ENCODE measurements around the gene STIP1. TPM values are rescaled to one million over a fixed set of nuclear protein-coding genes. Genes with fewer than 3 reads are reported as not detected.
"Not testable (repeated sequence)": the region's sequence is repeated elsewhere in the genome, so short reads cannot be mapped to it uniquely, and the experiment has no call there.

Gene STIP1
- total RNA-seq, 1 donor from 2014 or later, result 252 TPM

DNA sequence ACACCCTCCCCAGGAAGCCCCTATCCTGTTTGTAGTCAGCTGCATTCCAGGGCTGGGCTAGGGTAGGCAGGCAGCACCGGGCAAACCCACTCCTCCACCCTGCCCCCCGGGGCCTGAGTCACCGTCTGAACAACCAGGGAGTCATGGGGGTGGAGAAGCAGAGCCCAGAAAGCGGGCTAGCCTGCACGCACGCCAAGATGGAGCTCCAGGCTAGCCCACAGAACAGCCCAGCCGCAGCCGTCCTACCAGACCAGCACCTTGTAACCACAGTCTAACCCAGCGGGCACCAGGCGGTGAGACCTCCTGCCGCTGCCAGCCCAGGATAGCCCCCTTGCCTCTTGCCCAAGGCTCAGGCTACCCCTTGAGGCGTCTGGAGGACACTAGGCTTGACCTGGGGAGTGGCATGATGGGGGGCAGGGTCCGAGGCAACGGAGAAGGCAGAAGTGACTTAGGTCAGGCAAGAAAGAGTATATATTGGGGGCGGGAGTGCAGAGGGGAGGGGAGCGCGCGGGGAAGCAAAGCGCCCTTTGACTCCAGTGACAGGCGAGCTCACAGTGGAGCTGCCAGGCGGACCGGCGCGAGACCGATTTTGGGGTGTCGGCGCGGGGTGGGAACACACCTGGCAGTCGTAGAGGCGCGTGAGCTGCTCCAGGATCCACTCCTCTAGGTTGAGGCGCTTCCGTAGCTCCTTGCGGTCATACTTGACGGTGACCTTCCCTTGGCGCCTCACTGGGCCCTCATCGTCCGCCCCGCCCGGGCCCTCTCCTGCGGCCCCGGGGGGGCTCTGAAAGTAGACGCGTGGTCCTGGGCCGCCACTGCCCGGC, 60.0 kb downstream of the STIP1 start:
- Mint-ChIP-seq H3K9me3 (no peaks in the 10 kb centered on the region), H3K4me3 (peak overlapping the region; percentile 89), H3K4me1 (peaks cover 45% of the 10 kb centered on the region), H3K27ac (peak overlapping the region; percentile 46), H3K27me3 (ENCODE audit: insufficient read depth, low read depth) (peaks cover 9% of the 10 kb centered on the region), H3K36me3 (peaks cover 2% of the 10 kb centered on the region)
- peaks cover 6% of the 10 kb centered on the region for H3K27me3 ChIP-seq
- peak overlapping the region; percentile 82 for H3K4me2 ChIP-seq
- H4K20me1 ChIP-seq (ENCODE audit: low read depth), result peaks cover 22% of the 10 kb centered on the region
- DNase-seq (ENCODE audit: low spot score), result peak; percentile 44
- peaks cover 49% of the 10 kb centered on the region for H3F3A ChIP-seq (ENCODE audit: low read depth)
- H3K9me3 ChIP-seq (ENCODE audit: low read depth), result no peaks in the 10 kb centered on the region
- peaks cover 25% of the 10 kb centered on the region for H3K79me2 ChIP-seq (ENCODE audit: low read depth)
- H3K36me3 ChIP-seq, result no peaks in the 10 kb centered on the region
- H3K4me1 ChIP-seq, result peaks cover 33% of the 10 kb centered on the region
- H3K9ac ChIP-seq, result no peak overlapping the region
- H3K4me3 ChIP-seq, result peak overlapping the region; percentile 65
- TF ChIP-seq, protein P1, sequence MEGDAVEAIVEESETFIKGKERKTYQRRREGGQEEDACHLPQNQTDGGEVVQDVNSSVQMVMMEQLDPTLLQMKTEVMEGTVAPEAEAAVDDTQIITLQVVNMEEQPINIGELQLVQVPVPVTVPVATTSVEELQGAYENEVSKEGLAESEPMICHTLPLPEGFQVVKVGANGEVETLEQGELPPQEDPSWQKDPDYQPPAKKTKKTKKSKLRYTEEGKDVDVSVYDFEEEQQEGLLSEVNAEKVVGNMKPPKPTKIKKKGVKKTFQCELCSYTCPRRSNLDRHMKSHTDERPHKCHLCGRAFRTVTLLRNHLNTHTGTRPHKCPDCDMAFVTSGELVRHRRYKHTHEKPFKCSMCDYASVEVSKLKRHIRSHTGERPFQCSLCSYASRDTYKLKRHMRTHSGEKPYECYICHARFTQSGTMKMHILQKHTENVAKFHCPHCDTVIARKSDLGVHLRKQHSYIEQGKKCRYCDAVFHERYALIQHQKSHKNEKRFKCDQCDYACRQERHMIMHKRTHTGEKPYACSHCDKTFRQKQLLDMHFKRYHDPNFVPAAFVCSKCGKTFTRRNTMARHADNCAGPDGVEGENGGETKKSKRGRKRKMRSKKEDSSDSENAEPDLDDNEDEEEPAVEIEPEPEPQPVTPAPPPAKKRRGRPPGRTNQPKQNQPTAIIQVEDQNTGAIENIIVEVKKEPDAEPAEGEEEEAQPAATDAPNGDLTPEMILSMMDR (IDR thresholded peaks at IDR 0.05), result no peak
- H2AFZ ChIP-seq (replicated peaks), result no peak overlapping the region
- no peak overlapping the region for H3K27ac ChIP-seq

GRCh38 chr11:64246621-64246870, 60.6 kb downstream of the STIP1 start:
- H3K27ac ChIP-seq; H3K27me3 ChIP-seq; DNase-seq (ENCODE audit: low spot score); H3K36me3 Mint-ChIP-seq; H3K36me3 ChIP-seq; H3K9me3 Mint-ChIP-seq; H3K9ac ChIP-seq; H2AFZ ChIP-seq (replicated peaks); H3K27ac Mint-ChIP-seq; H3K27me3 Mint-ChIP-seq (ENCODE audit: insufficient read depth, low read depth); H3K9me3 ChIP-seq (ENCODE audit: low read depth): not testable (repeated sequence)
- H3K4me3 Mint-ChIP-seq, result peak overlapping the region; percentile 94
- Histone ChIP-seq H3K79me2 (ENCODE audit: low read depth) (peaks cover 26% of the 10 kb centered on the region), H3K4me2 (peak overlapping the region; percentile 82), H4K20me1 (ENCODE audit: low read depth) (peaks cover 22% of the 10 kb centered on the region), H3F3A (ENCODE audit: low read depth) (peaks cover 50% of the 10 kb centered on the region), H3K4me3 (peak overlapping the region; percentile 65), H3K4me1 (peaks cover 34% of the 10 kb centered on the region)
- H3K4me1 Mint-ChIP-seq, result peaks cover 45% of the 10 kb centered on the region

- H3K27ac Mint-ChIP-seq, result peak within 1 kb of the TSS; percentile 80
- H4K20me1 ChIP-seq (ENCODE audit: low read depth), result peaks cover 22% of the 10 kb centered on the region
- H3K27ac ChIP-seq, result peak within 1 kb of the TSS; percentile 59
- peaks cover 6% of the 10 kb centered on the region for H3K27me3 ChIP-seq
- peaks cover 27% of the 10 kb centered on the region for H3K79me2 ChIP-seq (ENCODE audit: low read depth)
- H3K9ac ChIP-seq, result no peak within 1 kb of the TSS
- H3K36me3 Mint-ChIP-seq, result peaks cover 2% of the 10 kb centered on the region
- no peaks in the 10 kb centered on the region for H3K9me3 ChIP-seq (ENCODE audit: low read depth)
- peaks cover 12% of the 10 kb centered on the region for H3K27me3 Mint-ChIP-seq (ENCODE audit: insufficient read depth, low read depth)
- no peaks in the 10 kb centered on the region for H3K36me3 ChIP-seq
- H3K4me1 Mint-ChIP-seq, result peaks cover 48% of the 10 kb centered on the region
- H2AFZ ChIP-seq (replicated peaks), result peak within 1 kb of the TSS; percentile 83
- H3K4me2 ChIP-seq, result peak within 1 kb of the TSS; percentile 88
- peaks cover 36% of the 10 kb centered on the region for H3K4me1 ChIP-seq
- H3K9me3 Mint-ChIP-seq, result no peaks in the 10 kb centered on the region
- TF ChIP-seq, protein P1 (IDR thresholded peaks at IDR 0.05), result peak; percentile 21
- TF ChIP-seq EZH2phosphoT487 (IDR thresholded peaks at IDR 0.05) (peak; percentile 25), EZH2 (IDR thresholded peaks at IDR 0.05) (peak; percentile 45)
- peak within 1 kb of the TSS; percentile 71 for H3K4me3 ChIP-seq
- peak within 1 kb of the TSS; percentile 94 for H3K4me3 Mint-ChIP-seq
- peaks cover 50% of the 10 kb centered on the region for H3F3A ChIP-seq (ENCODE audit: low read depth)
- peak; percentile 95 for DNase-seq (ENCODE audit: low spot score)
Measured at GRCh38 chr11:64246871-64247728, 61.1 kb downstream of the STIP1 start, which contains the start of gene PPP1R14B. PPP1R14B (minus strand) TSS chr11:64246943; CDS start chr11:64246673, 270 bp downstream.
